Iris pigment epithelial cell (primary cell): ENCODE data around the gene TMEM203.
"Not testable (repeated sequence)": the region's sequence is repeated elsewhere in the genome, so short reads cannot be mapped to it uniquely, and the experiment has no call there.

Experiments
- DNase-seq: peaks from one replicate; pipeline ENCODE4 v3.0.0-alpha.2; 2011; ENCODE audit warnings: low read depth

The TMEM203 gene, protein sequence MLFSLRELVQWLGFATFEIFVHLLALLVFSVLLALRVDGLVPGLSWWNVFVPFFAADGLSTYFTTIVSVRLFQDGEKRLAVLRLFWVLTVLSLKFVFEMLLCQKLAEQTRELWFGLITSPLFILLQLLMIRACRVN

DNA sequence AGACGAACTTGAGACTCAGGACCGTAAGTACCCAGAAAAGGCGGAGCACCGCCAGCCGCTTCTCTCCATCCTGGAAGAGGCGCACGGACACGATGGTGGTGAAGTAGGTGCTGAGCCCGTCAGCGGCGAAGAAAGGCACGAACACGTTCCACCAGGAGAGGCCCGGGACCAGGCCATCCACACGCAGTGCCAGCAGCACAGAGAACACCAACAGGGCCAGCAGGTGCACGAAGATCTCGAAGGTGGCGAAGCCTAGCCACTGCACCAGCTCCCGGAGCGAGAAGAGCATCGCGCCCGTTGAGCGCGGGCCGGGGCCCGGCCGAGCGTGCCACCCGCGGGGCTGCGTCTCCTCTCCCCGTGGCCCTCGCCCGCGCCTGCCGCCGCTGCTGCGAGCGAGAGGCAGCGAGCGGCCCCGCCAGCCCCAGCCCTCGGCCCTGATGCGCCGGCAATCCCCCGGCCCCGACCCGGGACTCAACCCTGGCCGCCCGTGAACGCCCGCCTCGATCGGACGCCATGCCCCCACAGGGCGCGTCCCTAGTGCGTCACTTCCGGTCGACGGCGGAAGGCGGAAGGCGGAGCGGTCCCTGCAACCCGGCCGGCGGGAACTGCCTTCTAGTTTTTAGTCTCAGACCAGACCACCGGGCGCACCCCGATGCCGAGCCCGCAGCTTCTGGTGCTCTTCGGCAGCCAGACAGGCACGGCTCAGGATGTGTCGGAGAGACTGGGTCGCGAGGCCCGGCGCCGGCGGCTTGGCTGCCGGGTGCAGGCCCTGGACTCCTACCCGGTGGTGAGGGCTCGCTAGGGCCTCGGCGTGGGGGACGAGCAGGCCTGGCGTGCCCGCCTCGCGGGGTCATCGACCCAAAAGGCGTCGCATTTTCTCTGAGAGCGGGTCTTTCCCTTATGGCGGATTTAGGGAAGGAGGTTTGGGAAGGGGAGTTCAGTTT lies at the start of gene TMEM203, which contains the start of gene NDOR1:
TSS of gene TMEM203 (minus strand) at position 523 of the 944 bp plus-strand sequence. CDS start at position 289, 234 bp downstream.
TSS of gene NDOR1 (plus strand) at position 575 of the 944 bp plus-strand sequence. CDS start at position 653, 78 bp downstream.
- DNase-seq, result peak; percentile 83

GRCh38 chr9:137254624-137255447 lies 49.4 kb upstream of the TMEM203 start, which contains the start of gene NELFB:
Gene NELFB, plus strand, starts transcription at chr9:137255327.
- DNase-seq, result peak; percentile 80

- no peak for DNase-seq
Measured at GRCh38 chr9:137253717-137254623, 48.5 kb upstream of the TMEM203 start.

- DNase-seq, result no peak
Measured at GRCh38 chr9:137252555-137253506, 47.4 kb upstream of the TMEM203 start.

DNA sequence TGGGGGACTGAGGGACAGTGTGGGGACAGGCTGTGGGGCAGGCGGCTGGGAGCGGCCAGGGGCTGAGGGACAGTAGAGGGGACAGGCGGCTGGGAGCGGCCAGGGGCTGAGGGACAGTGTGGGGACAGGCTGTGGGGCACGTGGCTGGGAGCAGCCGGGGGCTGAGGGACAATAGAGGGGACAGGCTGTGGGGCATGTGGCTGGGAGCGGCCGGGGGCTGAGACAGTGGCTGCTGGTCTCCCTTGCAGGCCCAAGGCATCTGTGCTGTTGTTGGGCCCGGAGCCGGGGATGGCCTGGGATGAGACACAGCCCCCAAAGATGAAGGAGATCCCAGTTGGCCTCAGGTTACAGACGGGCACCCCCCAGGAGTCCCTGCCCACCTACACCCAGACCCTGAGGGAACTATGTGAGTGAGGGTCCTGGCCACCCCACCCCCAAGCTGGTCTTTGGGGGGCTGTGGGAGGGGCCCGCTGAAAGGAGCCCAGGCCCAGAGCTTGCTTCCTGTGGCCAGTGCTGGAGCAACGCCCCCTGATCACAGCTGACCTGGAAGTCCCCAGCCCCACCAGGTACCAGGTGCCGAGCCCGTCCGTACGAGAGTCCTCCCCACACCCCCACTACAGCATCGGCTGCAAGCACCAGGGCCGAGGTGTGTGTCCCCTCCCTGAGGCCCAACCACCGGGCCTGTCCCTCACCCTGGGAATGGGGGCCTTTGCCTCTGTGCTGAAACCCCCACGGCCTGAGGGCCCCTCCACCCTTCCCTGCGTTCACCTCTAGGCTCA lies 46.2 kb upstream of the TMEM203 start:
- DNase-seq, result no peak

GRCh38 chr9:137251194-137251461 lies 45.7 kb upstream of the TMEM203 start, which contains the start of gene STPG3:
Gene STPG3, plus strand, starts transcription at chr9:137251286. Its CDS starts 1 bp downstream, at chr9:137251287.
- DNase-seq, result no peak

DNA sequence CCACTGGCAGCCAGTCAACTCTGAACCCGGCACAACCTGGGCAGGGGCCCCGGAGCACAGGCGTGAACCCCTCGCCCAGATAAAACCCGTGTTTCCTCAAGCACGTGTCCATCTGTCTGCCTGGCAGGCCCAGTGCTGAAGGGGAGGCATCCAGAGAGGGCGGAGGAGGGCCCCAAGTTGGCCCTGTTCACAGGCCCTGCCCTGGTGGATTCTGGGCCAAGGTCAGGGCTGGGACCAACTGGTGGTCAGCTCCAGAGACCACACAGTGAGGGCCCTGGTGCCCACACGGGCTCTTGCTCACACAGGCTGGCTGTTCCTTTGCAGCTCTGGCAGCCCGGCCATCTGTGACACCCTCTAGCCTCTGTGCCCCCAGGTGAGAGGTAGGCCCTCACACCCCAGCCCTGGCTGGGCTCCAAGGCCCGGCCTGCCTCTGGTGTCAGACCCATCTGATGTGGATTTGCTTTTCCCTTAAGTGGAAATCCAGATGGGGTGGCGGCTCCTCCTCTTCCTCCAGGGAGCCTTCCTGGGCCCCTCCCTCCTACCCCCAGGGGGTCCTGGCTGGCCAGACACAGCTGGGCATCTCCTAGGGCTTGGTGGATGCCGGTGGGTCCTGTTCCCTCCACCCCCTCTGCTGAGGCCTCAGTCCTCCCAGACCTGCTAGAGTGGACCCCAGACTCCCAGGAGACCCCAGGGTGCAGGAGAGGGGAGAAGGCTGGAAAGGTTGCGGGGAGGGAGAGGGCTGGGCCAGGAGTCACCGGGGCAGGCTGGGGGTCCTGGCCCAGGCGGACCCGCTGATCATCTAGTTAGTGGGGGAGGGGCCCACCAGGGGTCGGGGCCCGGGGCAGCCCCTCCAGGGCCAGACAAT lies 45.1 kb upstream of the TMEM203 start:
- DNase-seq, result no peak

DNA sequence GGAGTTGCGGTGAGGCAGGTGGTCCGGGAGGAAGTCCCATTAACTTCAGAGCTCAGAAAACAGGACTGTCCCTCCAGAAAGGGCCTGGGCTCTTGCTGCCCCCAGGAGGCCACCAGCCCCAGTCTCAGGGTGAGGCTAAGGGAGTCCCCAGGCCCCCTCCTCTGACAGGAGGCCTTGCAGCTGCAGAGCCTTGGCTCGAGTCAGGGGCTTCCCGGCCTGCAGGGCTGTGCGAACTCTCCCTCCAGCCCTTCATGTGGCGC lies 42.4 kb upstream of the TMEM203 start:
- no peak for DNase-seq

- peak; percentile 54 for DNase-seq
Measured at GRCh38 chr9:137247135-137247915, 41.9 kb upstream of the TMEM203 start.

DNA sequence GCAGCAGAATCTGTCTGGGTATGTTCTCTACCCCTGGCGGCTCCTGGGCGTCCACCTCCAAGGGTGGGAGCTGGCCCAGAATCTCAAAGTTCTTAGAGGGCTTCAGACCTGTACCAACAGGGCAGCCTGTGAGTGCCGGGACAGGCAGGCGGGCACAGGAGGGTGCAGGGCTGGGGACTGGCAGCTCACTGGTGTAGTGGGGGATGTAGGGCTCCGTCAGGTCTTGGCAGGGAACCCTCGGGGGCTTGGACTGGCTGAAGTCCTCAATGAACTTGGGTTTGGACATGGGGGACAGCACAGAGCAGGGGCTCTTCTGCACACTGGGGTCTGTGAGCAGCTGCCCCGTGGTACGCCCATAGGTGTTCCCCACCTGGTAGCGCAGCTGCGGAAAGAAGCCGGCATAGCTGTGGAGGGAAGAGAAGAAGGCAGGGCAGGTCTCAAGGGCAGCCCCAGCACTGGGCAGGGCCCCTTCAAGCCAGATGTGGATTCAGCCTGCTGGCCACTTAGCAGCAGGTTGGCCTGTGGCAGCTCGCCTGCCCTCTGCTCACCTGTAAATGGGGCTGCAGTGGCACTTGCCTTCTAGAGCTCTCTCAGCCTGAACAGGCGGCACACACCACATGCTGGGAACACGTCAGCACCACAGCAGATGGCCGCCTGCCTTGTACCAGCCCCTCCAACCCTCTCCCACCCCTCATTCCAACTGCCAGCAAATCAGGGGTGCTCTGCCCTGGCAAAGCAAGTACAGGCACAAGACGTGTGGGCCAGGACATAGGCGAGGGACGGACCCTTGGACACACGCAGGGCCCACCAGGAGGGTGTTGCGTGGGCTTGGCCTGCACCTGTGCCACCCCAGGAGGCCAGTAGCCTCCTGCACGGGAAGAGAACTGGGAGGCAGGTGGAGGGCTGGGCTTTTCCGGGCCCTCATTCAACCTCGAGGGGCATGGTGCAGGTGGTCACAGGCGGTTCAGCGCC lies 40.3 kb upstream of the TMEM203 start:
- DNase-seq, result no peak

GRCh38 chr9:137244486-137245449 lies 39.3 kb upstream of the TMEM203 start:
- no peak for DNase-seq

- no peak for DNase-seq
Measured at GRCh38 chr9:137243626-137244485, 38.4 kb upstream of the TMEM203 start.

DNA sequence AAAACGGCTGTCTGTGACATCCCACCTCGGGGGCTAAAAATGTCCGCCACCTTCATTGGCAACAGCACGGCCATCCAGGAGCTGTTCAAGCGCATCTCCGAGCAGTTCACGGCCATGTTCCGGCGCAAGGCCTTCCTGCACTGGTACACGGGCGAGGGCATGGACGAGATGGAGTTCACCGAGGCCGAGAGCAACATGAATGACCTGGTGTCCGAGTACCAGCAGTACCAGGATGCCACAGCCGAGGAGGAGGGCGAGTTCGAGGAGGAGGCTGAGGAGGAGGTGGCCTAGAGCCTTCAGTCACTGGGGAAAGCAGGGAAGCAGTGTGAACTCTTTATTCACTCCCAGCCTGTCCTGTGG lies 37.8 kb upstream of the TMEM203 start:
- not testable (repeated sequence) for DNase-seq
